HG03565 (cell line): Measurements from ENCODE around the gene HJURP.
"Not testable (repeated sequence)": the region's sequence is repeated elsewhere in the genome, so short reads cannot be mapped to it uniquely, and the experiment has no call there.

ENCODE experiments used
- ATAC-seq: cut with Tn5 transposase; IDR thresholded peaks from one replicate; pipeline ENCODE4 v1.9.1; 2021; ENCODE audit warnings: mild to moderate bottlenecking, moderate library complexity; ENCODE audit not compliant: unreplicated experiment

HJURP gene, protein sequence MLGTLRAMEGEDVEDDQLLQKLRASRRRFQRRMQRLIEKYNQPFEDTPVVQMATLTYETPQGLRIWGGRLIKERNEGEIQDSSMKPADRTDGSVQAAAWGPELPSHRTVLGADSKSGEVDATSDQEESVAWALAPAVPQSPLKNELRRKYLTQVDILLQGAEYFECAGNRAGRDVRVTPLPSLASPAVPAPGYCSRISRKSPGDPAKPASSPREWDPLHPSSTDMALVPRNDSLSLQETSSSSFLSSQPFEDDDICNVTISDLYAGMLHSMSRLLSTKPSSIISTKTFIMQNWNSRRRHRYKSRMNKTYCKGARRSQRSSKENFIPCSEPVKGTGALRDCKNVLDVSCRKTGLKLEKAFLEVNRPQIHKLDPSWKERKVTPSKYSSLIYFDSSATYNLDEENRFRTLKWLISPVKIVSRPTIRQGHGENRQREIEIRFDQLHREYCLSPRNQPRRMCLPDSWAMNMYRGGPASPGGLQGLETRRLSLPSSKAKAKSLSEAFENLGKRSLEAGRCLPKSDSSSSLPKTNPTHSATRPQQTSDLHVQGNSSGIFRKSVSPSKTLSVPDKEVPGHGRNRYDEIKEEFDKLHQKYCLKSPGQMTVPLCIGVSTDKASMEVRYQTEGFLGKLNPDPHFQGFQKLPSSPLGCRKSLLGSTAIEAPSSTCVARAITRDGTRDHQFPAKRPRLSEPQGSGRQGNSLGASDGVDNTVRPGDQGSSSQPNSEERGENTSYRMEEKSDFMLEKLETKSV

DNA sequence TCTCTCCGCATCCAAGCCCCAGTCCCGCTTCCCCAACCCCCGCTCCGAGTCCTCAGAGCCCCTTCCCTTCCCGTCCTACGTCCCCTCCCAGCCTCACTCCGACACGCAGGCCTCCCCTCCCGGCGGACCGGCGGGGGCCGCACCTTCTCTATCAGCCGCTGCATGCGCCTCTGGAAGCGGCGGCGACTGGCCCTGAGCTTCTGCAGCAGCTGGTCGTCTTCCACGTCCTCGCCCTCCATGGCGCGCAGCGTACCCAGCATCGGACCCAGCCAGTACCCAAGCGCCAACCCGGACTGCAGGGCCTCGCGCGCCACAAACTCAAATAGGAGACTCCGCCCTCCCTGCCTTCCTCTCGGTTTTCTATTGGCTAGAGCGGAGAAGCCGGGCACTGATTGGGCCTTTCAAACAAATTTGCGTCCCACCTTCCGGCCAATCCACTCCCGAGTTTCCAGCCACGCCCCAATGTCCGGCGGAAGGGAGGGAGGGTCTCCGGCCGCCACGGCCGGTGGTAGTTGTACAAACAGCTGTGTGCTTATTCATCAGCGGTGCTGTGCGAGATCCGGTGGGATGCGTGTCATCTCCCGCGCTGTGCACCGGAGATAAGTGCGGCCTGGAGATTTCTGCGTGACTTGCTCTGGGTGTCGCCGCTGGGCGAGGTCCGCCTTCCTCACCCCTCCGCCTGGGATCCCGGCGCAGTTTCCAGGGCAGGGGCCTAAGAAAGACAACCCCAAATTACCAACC is at the start of gene HJURP:
HJURP (minus strand) TSS at position 295 of the 741 bp plus-strand sequence; CDS start at position 260, 35 bp downstream.
- peak; percentile 96 for ATAC-seq

DNA sequence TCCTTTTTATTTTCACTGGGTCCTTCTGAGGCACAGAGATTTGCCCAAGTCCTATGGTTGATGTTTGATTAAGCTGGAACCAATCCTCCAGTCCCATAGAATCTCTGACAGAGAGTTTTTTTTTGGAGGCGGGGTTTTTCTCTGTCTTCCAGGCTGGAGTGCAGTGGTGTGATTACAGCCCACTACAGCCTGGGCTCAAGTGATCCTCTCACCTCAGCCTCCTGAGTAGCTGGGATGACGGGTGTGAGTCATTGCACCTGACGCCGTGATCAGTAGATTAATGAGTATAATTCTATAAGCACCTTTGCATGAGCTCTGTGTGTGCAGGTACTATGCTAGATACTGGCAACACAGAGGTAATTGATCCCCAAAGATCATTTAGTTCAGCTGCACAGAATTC is 47.5 kb upstream of the HJURP start:
- ATAC-seq, result no peak

DNA sequence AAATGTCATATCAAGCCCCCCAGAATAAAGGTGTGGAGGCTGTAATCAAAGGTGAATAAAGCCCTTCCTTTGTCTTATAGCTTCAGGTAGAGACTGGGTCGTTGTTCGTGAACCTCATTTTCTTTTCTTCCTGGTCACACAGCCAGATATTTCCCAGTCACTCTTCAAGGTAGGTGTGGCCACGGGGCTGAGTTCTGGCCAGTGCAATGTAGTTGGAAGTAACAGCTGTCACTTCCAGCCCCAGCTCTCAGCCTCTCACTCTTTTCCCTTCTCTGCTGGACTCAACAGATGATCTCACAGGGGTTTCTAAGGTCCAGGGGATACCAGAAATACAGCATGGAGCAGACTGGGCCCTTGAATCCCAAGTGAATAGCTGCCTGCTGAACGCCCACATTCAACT is 47.0 kb upstream of the HJURP start:
- ATAC-seq, result no peak

DNA sequence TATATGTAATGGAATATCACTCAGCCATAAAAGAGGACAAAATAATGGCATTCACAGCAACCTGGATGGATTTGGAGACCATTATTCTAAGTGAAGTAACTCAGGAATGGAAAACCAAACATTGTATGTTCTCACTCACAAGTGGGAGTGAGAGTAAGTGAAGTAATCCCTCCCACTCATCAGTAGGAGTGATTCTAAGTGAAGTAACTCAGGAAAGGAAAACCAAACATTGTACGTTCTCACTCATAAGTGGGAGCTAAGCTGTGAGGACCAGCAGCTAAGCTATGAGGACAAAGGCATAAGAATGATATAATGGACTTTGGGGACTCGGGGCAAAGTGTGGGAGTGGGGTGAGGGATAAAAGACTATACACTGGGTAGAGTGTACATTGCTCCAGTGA is 41.9 kb upstream of the HJURP start:
- ATAC-seq, result not testable (repeated sequence)

DNA sequence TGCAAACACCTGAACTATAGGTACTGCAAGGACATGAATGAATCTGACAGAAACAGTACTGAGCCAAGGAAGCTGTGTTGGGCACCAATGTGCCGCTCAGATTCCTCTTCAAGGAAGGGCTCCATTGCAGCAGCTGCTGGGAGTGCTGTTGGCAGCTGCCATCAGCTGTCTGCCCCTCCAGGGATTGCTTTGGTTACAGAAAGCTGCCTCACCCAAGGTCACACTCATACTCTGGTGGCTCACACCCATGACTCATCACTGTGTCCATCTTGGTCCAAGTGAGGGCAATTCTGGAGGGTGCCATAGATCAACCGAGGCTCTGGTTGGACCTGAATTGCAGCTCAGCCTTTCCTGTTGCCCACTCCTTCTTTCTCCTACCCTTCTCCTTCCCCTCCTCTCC is 38.5 kb upstream of the HJURP start:
- ATAC-seq, result no peak

DNA sequence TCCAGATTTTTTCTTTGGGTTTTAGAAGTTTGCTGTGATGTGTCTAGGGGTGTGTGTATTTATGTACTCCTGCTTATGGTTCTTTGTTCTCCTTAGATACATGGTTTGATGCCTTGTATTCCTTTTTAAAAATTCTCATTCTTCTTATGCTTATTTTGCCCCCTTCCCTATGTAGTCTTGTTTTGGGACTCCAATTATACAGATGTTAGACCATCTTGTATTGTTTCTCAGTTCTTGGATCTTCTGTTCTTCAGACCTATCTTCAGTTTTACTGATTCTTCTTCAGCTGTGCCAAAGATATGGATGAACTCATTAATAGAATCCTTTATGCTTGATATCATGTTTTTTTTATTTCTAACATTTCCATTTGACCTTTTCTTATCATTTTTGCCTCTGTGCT is 28.0 kb upstream of the HJURP start:
- ATAC-seq, result no peak

DNA sequence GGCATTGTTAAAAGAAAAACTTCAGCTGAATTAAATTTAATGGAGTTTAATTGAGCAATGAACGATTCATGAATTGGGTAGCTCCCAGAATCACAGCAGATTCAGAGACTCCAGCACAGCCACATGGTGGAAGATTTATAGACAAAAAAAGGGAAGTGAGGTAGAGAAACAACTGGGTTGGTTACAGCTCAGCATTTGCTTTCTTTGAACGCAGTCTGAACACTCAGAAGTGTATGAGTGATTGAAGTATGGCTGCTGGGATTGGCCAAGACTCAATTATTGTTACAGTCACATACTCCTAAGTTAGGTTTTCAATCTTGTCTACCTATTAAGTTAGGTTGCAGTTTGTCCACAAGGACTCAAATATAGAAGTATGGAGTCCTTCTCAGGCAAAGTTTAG is 17.8 kb upstream of the HJURP start:
- ATAC-seq, result not testable (repeated sequence)

DNA sequence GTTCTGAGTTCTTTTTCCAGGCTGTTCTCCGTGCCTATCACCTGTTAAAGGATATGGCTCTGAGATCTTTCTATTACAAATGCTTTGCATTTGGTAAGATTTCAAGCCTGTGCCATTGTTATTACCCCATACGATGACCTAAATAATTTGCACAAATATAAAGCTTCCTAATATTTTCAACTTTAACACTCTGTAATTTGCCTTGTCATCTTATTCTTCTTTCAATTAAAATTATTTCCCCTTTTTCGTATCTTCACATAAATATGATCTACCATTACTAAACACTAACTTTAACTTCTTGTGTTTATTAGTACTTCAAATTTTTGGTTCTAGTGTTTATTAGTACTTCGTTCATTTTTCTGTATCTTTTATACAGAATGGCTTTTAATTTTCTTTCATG is 17.1 kb upstream of the HJURP start:
- no peak for ATAC-seq

DNA sequence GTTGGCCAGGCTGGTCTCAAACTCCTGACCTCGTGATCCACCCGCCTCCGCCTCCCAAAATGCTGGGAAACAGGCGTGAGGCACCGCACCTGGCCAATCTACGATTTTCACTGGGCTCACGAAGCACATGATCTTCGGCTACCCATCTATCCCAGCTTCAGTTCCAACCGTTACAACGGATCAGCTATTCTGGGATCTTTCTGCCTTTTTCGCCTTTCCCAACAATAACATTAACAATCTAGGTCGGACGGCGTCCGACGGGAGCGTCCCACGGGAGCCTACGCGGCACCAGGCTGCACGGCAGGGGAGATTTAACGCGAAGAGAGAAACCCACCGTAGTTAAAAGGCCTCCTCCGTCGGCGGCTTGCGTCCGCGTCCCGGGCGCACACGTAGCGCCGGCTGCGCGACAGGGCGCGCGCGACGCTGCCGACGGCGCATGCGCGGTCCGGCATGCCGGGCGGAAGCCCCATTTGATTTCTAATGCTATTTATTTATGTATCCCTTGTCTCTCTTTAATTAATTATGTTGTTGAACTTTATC is 13.7 kb upstream of the HJURP start, which contains the start of gene MSL3B:
MSL3B (minus strand) TSS at position 394 of the 540 bp plus-strand sequence.
- no peak for ATAC-seq

DNA sequence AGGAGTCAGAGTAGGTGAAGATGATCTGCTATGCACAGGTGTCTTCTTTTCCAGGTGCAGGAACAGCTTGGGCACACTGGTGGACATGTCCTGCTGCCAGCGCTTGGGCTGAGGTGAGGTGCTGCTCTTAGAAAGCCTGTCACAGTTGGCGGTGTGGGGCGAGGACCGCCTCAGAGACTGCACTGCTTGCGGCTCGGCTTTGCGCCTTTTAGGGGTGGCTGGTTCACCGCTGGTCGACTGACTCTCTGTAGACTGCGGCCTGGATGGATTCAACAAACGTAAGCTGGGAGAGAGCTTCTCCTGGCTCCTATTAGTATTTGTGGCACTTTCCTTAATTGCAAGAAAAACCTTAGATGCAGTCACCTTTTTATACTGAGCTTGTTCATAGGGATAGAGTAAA is 12.1 kb upstream of the HJURP start:
- no peak for ATAC-seq

DNA sequence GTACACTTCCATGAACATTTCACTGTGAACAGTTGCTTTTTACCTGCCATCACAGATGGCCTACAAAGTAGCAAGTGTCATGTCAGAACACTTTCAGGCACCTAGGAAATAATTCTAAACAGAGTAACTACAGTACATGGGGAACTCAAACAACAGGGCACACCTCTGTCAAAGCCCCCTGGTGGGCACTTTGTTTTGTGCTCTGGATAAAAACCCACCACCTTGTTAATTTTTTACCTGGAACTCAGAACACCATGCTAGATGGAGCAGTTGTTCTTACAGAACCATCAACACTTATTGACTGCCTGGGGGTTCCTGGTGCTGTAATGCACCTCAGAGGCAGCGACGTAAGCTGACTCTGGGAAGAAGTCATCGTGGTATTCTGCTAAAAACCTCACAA is 11.5 kb upstream of the HJURP start:
- no peak for ATAC-seq

DNA sequence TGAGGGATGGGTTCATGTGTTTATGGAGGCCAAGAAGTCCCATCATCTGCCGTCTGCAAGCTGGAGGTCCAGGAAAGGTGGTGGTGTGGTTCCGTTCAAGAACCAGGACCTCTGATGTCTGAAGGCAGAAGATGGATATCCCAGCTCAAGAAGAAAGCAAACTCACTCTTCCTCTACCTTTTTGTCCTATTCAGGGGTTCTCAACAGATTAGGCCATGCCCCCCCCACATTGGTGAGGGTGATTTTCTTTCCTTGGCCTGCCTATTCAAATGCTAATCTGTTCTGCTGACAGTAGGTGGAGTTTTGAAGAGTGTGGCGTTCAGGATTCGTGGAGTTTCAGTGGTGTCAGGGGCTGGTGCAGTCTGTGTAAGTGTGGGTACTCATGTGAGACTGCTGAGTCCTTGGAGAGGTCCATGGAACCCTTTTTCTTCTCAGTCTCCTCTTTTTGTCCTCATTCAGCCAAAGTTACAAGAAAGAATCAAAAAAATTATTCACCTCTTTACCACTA is 8.0 kb upstream of the HJURP start:
- ATAC-seq, result no peak

DNA sequence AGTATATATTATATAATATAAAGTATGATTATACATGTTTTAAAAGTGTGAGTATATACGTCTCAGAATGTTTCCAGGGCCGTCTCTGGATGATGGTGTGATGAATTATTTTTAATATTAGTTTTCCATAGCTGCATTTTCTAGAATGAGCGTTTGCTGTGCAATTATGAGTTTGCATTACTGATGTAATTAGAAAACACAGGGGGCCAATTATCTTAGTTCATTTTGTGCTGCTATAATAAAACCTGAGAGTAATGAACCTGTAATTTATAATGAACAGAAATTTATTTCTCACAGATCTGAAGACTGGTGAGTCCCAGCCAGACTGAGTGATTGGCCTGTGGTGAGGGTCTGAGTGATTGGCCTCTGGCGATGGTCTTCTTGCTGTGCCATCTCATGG is 4.0 kb upstream of the HJURP start:
- ATAC-seq, result no peak

DNA sequence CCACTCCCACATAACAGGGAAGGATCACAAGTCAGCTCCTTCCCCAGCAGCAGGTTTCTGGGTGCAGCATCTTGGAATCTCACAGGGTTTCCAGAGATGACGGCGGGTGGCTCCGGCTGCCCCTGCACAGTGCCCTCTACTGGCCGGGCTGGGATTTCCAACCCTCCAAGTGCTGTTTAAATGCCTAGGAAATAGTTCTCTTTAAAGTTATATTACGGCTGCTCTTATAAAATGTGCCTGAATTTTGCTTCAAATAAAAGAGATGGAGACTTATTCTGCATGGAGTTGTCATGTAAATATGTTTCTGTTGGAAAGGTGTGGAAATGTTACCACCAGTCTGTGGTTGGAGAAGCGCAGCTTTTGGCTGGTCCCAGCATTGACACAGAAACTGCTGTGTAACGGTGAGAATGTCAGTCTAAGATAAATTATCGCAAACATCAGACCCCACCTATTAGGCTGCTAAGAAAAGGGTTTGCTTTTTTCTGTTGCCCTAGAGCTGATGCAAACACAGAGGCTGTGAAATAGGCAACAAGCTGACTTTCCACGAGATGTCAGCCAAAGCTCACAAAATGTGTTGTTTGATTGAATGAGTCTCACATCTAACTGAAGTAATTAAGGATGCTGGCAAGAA is 3.3 kb upstream of the HJURP start:
- no peak for ATAC-seq

DNA sequence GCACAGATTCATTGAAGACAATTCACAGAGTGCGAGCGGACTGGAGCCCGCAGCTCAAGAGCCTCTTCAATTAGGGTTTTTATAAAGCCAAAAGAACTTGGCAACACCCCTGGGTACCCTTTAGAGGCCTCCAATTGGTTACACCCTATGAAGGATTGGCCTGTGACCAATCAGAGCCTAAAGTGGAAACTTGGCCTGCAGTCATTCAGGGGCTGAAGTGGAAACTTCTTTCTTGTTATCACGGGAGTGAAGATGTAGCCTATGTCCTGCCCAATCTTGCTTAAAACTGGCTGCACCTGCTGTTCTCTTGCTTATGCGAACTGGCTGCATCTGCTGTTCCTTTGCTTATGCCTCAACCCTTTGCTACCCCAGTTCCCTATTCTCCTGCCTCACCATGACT is 1.8 kb upstream of the HJURP start:
- ATAC-seq, result no peak

DNA sequence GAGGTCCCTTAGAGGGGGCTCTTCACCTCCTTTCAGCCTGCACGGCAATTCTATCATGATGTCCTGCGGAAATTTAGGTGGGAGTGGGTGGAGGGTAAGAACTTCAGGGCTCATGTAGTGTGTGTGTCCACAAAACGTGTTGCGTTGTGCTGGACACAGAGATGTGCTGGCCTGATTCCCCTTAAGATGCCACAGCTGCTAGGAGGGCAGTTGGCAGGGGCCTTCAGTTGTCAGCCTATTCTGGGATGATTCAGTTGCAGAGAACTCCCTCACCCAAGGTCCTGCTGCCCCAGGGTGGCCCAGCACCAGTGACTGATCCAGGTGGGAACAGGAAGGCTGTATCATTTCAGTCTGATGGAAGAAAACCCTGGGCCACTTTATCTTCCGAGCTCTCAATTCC is 1.0 kb upstream of the HJURP start:
- ATAC-seq, result no peak

DNA sequence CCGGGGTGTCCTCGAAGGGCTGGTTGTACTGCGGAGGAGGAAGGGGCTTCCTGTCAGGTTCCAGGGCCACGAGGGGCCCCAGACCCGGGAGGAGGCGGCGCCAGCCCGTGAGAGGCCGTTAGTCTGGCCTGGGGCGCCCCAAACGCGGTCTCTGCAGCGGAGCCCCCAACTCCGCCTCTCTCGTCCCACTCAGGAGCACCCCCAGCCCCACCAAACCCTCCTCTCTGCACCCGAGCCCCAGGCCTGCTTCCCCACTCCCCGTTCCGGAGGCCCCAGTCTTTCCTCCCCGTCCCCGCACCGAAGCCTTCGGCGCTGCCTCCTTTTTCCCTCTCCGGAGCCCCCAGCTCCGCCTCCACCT is 473 bp downstream of the HJURP start:
- ATAC-seq, result no peak

DNA sequence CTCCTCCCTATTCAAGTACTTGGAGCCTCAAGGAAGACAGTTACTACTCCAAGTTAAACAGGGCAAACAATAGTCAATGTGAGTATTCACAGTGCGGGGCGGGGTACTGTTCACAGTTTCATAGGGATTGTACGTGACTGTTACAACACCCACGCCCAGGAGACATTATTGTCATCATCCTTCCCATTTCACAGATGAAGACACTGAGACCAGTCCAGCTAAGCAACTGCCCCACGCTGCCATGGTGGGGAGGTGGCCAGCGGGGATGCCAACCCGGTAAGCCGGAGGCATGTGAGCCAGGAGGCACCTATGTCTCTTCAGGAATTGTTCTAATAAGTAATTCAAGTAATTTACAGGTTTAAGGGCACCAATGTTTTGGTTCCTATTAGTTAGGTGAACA is 982 bp downstream of the HJURP start:
- no peak for ATAC-seq

DNA sequence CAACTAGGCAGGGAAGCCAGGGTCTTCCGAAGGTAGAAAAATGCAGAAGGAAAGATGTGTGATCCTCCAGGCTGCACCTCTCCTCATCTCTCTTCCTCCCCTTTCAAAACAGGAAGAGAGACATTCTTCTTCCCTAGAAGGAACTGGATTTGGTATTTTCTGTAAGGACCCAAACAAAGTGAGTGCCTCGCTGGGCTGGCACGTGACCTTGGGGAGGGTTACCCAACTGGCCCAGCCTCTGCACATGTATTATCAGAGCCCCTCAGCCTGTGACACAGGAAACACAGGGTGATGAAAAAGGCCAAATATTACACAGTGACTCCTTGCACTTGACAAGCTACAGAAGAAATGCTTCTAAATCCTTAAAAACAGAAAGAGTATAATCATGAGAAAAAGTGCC is 2.3 kb downstream of the HJURP start:
- ATAC-seq, result no peak

DNA sequence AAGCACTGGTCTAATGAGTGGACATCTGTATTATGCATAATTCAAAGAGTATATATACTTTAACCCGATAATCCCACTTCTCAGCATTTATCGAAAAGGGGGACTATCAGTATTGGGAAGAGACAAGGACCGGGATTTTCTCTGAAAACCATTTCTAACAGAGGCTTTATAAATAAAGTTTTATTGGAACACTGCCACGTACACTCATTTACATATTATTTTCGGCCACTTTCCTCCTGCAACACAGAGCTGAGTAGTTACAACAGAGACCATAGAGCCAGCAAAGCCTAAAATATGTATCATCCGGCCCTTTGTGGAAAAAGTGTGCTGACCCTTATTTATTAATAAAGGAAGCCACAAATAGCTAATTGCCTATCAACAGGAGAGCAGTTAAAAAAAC is 3.2 kb downstream of the HJURP start:
- no peak for ATAC-seq

DNA sequence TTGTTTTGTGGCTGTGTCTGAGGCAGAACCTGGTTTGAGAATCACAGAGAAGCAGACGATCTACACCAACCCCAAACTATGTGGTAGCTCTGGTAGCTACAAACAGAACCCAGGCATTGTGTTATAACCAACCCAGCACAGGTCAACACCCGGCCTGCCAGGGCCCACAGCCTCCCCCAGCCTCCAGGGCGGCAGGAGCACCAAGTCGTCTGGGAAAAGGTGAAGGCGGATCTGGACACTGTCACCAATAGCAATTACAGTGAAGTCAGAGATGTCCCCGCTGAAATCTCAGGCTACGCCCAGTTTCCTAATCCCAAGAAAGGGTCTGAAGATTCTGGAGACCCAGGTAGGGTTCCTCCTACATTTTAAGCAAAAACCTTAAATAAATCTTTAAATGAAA is 3.6 kb downstream of the HJURP start:
- no peak for ATAC-seq
